ENCODE data around the gene SEMA7A.

Gene SEMA7A

DNA sequence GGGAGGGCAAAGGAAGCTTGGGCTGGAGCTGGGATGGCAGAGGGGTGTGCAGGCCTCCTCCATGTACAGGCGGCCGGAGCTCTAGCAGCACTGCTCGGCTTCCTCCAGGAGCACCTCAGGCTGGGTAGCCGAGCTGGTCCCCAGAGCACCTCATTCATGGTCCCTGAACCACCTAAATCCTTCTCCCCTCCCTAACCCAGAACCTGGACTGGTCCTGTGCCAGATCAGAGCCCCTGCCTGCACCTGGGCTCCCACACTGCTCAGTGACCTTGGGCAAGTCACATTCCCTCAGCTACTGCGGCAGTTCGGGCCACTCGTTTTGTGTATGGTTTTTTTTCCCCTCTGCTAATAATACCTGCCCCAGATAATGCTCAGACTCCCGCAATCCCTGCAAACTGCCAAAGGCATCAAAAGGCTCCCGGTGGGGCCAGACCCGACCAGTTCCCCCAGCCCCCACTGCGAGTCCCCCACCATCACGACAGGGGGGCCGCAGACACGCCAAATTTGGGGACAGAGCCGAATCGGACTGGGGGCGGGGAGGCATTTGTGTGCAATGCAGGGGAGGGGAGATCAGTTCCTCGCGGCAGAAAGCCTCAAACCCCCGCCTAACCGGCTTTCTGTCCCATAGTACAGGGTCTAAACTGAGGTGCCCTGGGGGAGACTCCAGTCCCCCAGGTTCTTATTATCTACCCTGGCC is 1.3 kb downstream of the SEMA7A start:
- peak in 3 of 10 donors; percentile 72 to 77 (median 77) for DNase-seq
- intact Hi-C loops (cut with DNase I), result no loop called here

- DNase-seq, result peak in 3 of 10 donors; percentile 69 to 87 (median 76)
- intact Hi-C loops (cut with DNase I), result no loop called here
Observed at GRCh38 chr15:74431645-74432044, 2.1 kb downstream of the SEMA7A start.

GRCh38 chr15:74431116-74431515 is 2.6 kb downstream of the SEMA7A start:
- intact Hi-C loops (cut with DNase I), result no loop called here
- DNase-seq, result peak in 2 of 10 donors; percentile 60 to 68

DNA sequence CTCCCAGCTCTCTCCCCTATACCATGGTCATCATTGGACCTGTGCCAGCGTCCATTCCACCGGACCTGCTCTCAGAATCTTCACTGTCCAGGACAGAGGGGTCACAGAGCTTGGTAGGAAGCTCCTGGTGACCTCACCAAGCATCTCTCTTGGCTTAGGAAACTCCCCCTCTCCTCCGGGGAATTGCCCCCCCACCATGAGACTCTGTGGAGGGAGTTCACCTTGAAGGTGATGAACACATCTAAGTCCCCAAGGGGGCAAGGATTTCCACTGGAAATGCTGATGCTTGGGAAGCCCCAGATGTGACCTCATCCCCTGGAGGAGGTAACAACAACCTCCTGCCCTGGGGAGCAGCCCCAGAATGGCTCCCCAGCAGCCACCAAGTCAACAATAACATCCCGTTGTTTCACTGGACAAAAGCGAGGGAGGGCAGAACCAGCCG is 3.2 kb downstream of the SEMA7A start:
- peak in 3 of 10 donors; percentile 58 to 67 (median 62) for DNase-seq

GRCh38 chr15:74429781-74430400 is 3.9 kb downstream of the SEMA7A start:
- intact Hi-C loops (cut with DNase I), result no loop called here
- DNase-seq, result peak in 2 of 10 donors; percentile 36 to 47

More for the DNA sequence above, 3.2 kb downstream of the SEMA7A start:
- intact Hi-C loops (cut with DNase I), result no loop called here

DNA sequence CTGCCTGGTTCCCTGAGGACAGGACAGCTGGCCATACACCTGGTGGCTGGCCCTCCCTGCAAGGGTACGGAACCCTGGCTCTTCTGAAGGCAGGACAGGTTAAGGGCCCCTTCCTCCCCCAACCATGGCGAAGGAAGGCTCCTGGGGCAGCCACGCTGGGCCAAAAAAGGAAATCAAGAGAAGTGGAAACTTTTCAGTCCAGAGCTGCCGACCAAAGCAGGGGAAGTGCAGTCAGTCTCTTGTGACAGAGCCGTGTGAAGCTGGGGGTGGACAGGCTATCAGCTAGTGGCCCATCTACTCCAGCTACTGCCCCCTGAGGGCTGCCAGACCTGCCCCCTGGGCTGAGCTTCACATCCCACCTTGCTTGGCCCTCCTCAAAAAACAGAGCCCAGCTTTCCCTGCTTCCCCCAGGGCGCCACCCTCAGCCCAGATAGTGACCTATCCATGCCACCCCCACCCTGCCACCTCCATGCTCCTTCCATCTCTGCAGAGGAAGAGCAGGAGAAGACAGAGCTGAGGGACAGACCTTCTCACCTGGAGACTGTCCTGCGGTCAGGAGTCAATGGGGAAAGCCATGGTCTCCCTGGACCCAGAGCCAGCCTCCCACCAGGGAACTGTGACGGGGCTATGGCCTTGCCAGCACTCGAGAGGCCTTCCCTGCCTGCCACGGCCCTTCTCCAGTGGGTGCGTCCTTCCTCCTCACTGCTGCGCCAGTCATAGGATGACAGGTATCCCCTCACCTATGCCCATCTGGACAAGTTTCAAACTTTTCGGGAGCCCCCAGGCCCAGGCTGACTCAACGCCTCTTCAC is 4.6 kb downstream of the SEMA7A start:
- DNase-seq, result peak in 2 of 10 donors; percentile 50 to 87
- intact Hi-C loops (cut with DNase I), result no loop called here

DNA sequence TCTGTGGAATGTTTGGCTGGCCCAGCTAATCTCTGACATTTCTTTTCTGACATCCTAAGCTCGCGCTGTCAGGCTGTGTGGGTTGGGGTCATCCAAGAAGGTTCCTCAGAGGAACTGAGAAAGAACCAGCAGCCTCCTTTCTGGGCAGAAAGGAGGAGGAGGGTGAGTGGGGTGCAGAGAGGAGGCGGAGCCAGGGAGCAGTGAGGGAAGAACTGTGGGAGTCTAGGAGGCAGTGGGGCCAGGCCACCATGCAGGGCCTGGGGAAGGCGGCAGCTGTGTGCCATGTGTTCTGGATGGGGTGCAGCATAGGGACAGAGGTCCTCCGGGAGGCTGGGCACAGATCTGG is 5.3 kb downstream of the SEMA7A start:
- peak in 1 of 10 donors; percentile 86 for DNase-seq
- intact Hi-C loops (cut with DNase I), result no loop called here

DNA sequence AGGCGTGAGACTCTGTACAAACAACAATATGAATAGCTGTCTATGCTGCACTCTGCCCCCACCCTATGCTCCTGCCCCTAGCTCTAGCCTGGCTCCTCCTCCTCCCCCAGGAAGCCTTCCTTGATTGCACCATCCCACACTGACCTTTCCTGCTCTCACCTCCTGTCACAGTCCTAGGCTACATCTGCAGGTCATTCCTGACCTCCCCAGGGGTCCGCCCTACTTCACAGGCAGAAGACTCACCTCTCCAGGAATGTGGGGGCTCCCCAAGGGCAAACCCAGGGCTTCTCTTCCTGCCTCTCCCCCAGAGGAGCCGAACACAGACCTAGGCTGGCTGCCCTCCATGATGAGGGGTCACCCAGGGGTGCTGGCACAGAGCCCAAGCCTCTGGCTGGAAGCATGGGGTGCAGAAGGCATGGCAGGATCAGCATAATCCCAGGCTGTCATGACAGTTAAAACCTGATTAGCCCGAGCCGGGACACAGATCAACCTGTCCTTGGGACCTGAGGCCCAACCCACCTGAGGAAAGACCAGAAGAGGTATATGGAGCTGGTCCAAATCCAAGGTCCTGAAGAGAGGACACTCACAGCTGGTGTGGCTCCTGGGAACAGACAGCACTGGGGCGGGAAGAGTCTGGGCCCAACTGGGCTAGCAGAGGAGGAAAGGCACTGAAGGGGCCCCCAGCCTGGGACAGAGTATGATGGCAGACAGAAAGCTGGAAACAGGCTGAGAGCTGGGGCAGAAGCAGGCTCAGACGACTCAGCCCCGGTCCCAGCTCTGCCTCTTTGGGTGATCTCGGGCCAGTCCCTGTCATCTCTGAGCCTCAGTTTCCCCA is 5.9 kb downstream of the SEMA7A start:
- peak in 1 of 10 donors; percentile 75 for DNase-seq
- intact Hi-C loops (cut with DNase I), result no loop called here

GRCh38 chr15:74426404-74427281 is 7.1 kb downstream of the SEMA7A start:
- intact Hi-C loops (cut with DNase I), result no loop called here
- DNase-seq, result peak in 2 of 10 donors; percentile 22 to 81

- DNase-seq, result peak in 1 of 10 donors; percentile 61
- intact Hi-C loops (cut with DNase I), result no loop called here
Observed at GRCh38 chr15:74425630-74426029, 8.1 kb downstream of the SEMA7A start.

DNA sequence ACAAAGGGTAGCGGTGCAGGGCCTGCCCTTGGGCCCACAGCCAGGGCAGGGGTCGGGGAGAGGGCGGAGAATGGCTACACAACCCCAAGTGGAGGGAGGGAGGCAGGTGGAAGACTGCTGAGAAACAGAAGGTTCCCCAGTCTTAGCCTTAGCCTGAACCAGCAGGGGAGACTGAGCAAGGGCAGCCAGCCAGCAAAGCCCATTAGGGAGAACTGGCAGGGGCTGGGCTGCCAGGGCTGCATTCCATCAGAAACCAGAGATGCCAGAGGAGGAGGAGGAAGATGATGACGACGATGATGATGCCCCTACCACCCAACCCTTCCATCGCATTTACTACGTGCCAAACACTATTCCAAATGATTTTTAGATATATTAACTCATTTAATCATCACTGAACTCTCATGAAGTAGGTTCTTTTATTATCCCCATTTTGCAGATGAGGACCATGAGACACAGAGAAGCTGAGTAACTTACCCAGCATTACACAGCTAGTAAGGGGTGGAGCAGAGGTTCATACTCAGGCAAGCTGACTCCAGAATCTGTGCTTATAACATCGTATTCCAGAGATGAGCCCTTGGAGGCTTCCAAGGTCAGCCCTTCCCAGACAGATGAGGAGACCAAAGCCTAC is 8.7 kb downstream of the SEMA7A start:
- intact Hi-C loops (cut with DNase I), result no loop called here
- peak in 1 of 10 donors; percentile 72 for DNase-seq

GRCh38 chr15:74423431-74424257 is 10.1 kb downstream of the SEMA7A start:
- intact Hi-C loops (cut with DNase I), result no loop called here
- DNase-seq, result peak in 1 of 10 donors; percentile 87

GRCh38 chr15:74422652-74423430 is 10.9 kb downstream of the SEMA7A start:
- intact Hi-C loops (cut with DNase I), result no loop called here
- DNase-seq, result peak in 5 of 10 donors; percentile 57 to 91 (median 79)

DNA sequence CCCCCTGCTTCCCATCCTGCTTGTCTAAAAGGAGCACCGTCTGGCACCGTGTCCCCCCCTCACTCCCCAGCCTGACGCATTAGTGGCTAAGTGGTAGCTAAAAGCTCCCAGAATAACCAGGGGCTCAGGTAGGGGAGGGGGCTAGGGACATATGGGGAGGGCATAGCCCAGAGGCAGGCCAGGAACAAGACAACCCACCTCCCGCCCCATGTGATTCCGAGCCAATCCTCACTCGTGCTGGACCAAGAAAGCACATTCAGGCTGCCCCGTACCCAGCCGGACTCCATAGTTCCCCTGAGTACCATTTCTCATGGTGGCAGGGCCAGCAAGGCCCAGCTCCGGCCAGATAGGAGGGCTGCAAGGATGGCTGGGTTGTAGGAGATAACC is 11.5 kb downstream of the SEMA7A start:
- intact Hi-C loops (cut with DNase I), result no loop called here
- no peak for DNase-seq

DNA sequence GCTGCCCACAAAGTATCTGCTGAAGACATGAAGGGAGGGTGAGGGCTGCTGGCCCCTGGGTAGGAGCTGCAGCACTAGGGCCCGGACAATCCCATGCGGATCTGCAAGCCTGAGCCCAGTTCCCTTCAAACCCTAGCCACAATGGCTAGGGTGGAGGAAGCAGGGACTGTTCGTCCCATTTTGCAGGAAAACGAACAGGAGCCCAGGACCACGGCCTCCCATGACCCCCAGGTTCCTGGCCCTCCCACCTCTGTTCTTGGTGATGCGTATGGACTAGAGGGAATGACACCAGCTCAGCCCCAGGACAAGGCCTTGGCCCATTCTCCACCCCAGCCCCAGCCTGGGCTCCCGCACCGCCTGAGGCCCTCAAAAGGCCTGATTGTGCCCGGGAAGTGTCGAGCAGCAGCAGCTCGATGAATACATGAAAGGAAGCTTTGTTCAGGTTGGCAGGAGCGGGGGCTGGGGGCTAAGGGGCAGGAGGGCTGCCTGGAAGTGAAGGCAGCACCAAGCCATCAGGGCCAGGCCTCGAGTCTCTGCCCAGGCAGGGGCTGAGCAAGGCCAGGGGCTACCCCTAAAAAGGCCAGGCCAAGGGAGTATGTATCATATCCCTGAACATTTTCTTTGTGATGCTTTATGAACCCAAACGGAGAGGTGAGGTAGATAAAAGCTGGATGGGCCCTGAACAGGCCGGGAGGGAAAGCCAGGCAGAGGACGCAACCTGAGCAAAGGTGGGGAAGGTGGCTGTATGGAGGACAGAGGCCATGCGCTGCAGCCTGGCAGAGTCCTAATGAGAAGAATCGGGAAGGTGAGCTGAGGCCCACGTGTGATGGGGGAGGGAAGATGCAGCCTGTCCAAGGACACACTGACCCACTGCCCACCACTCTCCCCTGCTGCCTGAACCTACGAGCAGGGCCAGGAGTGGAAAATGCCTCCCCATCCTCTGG is 12.2 kb downstream of the SEMA7A start:
- intact Hi-C loops (cut with DNase I), result no loop called here
- peak; percentile 80 to 99 (median 89) for DNase-seq

All from posterior cingulate gyrus (tissue), 11 donors.